ENCODE measurements around the gene LEMD2.

LEMD2 gene

DNA sequence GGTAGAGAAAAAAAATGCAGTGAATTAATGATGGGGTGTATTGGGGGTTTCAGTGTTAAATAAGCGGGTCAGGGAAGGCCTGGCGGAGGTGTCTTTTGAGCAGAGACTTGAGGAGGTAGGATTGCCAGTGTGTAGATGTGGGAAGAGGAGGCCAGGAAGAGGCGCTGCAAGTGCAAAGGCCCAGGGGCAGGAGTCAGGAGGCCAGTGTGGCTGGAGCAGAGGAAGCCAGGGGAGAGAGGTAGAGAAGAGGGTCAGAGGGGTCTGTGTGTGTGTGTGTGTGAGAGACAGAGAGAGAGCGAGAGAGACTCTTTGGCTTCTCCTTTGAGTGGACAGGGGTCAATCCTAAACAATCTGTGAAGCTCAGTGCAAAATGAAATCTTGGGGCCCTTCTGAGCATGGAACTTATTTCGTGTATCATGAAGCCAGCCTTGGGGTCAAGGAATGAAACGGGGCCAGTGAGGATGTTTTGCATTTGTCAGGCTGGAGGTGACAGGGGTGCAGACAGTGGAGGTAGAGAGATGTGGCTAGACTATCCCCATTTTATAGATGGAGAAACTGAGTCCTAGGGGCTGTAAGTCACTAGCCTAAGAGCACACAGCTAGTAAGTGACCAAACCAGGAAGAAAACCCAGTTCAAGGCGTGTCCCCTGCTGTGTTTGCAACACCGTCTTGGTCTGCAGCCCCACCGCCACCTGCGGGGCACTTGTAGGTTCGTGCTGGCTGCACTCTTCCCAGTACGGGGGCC lies 32.5 kb downstream of the LEMD2 start:
- DNase-seq (ENCODE audit: low read depth) = no peak

DNA sequence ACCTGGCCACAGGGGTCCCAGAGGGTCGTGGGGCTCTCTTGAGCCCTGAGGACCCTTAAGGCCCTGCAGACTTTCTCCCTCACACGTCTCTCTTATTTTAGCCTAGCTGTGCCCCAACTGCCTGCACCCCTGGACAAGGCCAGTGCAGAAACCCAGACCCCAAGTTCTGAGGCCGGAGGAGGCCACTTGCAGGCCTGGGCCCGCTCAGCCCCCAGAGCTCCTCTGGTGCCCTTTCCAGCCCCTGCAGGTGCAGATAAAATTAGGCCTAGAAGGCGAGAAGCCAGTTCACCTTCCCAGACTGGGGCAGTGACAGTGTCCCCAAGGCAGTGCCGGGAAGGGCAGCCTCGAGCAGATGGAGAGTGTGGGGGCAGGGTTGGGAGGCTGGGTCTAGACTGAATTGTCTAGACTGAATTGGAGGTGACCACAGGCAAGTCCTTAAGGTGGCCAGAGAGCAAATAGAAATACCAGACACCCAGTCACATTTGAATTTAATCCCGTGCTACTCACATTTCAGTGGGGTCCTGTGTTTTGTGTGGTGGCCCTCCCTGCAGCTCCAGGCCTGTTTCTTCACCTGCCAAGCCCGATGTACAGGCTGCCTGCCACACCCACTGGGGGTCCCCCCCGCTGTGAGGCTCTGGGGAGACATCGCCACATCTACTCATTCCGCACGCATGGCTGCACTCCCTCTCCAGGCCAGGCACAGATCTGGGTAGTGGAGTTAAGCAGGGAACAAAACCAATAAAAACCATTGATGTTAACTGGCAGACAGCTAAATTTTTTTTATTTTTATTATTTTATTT lies 33.7 kb downstream of the LEMD2 start:
- no peak for DNase-seq (ENCODE audit: low read depth)

DNA sequence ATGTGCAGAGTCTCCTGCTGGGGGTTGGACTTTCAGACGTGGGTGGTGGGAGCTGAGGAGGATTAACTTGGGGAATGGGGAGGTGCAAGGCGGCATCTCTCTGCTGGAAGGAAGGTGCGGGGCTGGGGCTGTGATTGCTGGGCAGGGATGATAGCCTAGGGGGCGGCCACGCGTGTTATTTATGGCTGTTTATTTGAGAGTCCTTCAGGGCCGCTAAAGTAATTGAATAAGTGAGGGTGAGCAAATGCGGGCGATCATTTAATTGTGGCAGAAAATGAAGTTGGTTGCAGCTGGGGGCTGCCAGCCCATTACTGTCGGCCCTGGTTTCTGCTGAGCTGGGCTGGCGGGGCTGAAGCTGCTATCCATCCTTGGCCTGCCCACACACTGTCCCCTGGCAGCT lies 34.7 kb downstream of the LEMD2 start:
- DNase-seq (ENCODE audit: low read depth) = no peak

DNA sequence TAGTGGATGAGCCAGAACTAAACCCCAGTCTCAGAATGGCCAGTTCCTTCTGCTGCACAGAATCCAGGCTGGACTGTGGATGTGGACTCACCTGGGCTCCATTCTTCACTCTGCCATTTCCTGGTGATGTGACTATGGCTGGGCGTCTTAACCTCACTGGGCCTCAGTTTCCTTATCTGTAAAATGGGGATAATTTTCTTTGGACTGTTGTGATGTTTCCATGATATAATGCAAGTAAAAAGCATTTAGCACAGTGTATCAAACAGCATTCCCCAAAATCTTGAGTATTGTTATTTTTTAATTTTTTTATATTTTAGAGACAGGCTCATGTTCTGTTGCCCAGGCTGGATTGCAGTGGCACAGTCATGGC lies 36.3 kb downstream of the LEMD2 start:
- no peak for DNase-seq (ENCODE audit: low read depth)

DNA sequence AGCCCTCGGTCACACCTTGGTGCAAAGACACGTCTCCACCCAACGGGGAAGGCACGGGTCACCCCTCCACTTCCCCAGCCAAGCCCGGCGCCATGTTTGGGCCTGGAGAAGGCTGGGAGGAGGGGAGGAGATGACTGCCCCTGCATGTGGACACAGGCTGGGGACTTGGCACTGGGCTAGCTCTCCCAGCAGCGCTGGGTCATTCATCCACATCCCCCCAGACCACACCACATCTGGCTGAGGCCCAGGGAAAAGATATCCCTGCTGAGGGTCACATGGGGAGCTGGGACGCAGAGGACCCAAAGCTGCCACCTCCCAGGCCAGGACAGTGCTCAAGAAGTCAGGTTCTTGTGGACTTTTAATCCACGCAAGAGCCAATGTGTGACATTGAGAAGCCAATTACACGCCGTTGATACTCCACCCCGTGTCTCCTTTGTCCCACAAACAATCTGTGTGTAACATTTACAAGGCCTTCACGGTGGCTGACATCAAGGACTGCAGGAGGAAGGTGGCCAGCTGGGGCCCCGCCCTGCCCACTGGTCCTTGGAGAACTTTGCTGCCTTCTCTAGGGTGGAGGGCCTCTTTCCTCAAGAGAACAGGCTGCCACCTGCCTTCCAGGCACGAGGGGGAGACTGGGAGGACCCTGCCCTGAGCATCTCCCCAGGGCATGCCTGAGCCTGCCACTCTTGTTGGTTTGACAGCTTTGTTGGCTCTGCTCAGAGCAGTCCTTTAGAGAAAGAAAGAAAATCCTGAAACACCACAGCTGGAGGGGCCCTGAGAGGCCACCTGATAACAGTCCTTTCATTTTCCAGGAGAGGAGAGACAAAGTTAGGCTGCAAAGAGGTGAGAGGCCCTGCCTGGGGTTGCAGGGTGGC lies 36.9 kb downstream of the LEMD2 start:
- DNase-seq (ENCODE audit: low read depth) = no peak

DNA sequence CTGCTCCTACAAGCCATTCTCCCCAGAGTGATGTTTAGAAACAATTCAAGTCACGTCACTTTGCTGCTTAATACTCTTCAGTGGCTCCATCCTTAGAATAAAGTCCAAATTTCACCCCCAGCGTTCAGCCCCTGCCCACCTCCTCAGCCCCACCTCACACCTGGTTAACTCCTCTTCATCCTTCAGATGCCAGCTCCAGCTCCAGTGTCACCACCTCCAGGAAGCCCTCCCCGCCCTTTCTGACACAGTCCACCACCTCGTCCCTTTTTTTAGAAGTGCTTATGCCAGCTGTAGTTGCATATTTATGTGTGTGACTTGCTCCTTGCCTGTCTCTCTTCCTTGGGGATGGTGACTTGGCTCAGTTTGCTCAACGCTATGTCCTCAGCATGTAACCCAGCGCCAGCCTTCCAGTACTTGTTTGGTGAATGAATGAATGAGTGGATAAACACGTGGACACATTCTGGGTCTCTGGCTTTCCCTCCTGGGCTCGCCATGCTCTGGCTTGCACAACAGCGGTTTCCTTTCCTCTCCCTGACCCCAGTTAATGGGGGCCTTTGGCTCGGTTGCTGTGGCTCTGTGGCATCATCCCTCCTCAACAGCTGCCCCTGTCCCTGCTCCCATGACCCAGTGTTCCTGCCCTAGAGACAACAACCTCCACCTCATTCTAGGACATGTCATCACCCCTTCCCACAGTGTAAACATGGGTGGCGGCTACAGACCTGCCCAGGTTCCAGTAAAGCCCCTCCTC lies 38.5 kb downstream of the LEMD2 start:
- no peak for DNase-seq (ENCODE audit: low read depth)

DNA sequence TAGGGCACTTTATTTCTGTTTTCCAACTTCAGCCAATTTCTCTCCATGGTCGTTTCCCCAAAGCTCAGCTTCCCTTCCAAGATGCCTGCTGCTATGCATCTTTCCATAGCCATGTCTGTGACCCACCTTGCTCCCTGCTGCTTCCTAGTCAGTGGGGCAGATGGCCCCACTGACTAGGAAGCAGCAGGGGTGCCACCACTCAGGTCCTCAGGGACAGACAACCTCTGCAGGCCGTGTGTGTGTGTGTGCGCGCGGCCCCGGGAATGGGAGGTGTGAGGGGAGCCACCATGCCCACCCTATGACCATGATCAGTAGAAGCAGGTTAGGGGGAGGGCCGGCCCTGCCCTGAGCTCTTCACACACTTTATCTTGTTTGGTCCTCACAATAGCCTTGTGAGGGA lies 39.5 kb downstream of the LEMD2 start:
- no peak for DNase-seq (ENCODE audit: low read depth)

DNA sequence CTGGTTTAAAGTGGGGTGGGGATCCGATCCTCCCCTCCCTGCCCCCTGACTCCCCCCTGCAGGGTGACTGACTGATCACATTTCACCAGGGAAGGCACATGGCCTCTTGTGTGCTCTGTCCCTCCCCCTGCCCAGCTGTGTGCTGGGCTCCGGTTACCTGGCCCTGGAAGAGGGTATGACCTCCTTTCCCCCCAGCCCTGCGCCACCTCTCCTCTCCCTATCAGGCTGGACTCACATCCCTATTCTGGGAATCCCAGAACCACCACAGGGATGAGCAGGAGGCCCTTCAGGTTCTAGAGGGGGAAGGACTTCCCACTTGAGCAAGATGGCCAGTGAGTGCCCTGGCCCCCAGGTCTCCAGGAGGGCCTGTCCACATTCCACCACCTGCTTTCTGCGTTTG lies 40.1 kb downstream of the LEMD2 start:
- no peak for DNase-seq (ENCODE audit: low read depth)

DNA sequence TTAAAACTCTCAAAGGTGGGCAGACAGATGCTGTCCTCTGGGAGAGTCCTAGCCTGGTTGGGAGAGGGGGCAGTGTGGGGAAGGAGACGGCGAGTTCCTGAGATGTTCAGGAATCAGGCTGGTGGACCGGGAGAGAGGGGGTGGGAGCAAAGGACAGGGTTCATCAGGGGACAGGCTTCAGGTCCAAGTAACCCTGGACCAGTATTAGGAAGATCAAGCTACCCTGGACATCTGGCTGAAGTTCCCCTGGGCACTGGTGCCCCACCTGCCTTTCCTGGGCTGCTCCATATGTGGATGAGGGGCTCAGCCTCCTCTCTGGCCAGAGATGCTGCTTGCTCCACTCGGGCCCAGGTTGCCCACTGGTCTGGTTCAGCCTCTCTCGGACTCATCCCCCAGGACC lies 41.1 kb downstream of the LEMD2 start:
- DNase-seq (ENCODE audit: low read depth) = no peak

DNA sequence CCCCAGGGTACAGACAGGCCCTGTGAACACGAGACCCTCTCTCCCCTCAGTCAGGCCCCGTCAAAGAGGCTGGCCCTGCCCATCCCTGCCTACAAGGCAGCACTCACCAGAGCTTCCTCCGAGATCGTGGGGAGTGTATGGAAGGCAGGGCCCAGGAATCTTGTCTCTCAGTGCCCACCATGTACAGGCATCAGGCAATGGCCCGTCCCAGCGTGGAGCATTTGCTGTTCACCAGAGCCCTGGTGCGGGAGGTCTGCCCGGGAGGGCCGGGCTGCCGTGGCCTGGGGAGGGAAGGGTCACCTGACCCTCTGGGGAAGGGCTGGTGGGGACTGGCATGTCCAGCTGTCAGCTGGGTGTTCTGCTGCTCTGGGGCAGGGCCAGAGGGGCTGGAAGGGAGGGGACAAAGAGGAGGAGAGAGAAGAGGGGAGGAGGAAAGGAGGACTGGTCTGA lies 42.3 kb downstream of the LEMD2 start, which contains the start of gene IP6K3:
TSS of gene IP6K3 (minus strand) at position 255 of the 450 bp plus-strand sequence. CDS start 11,429 bp downstream, outside the sequence.
- DNase-seq (ENCODE audit: low read depth) = no peak

DNA sequence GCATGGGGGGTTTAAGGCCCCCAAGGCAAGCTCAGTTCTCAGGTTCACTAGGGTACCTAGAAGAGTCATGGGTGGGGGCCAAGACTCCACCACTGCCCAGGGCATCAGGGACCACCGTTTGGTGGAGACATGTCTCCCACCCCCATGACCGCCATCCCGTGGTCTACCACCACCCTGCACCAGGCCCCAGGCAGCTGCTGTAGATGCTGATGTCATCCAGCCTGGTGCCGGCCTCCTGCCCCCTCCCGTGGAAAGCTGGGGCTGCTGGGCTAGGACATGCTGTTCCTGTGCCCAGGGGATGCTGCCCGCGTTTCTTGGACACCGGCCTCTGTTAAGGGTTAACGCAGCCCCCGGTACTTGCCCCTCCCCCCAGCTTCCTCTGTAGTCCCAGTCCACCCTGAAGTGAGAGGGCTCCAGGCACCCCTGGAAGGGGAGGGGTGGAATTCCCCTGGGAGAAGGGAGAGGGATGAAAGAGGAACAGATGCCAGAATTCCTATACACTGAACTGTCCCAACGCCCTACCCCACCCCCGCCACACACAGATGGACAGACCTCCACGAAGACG lies 42.8 kb downstream of the LEMD2 start:
- DNase-seq (ENCODE audit: low read depth) = peak; percentile 72

DNA sequence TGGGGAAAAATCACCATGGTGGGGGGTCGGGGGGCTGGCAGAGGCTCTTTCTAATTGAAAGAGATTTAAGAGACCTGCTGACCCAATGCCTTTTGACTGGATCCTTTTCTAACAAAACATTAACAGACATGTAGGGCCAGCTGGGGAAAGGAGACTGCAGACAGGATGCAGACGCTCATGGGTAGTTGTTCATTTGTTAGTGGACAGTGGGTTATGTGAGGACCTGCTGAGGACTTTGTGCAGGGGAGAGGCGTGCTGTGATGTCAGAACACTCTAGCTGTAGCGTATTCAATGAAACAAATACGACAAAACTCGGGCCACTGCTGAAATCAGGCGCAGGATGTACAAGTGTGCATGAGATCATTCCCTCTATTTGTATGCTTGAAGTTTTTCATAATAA lies 43.4 kb downstream of the LEMD2 start:
- no peak for DNase-seq (ENCODE audit: low read depth)

DNA sequence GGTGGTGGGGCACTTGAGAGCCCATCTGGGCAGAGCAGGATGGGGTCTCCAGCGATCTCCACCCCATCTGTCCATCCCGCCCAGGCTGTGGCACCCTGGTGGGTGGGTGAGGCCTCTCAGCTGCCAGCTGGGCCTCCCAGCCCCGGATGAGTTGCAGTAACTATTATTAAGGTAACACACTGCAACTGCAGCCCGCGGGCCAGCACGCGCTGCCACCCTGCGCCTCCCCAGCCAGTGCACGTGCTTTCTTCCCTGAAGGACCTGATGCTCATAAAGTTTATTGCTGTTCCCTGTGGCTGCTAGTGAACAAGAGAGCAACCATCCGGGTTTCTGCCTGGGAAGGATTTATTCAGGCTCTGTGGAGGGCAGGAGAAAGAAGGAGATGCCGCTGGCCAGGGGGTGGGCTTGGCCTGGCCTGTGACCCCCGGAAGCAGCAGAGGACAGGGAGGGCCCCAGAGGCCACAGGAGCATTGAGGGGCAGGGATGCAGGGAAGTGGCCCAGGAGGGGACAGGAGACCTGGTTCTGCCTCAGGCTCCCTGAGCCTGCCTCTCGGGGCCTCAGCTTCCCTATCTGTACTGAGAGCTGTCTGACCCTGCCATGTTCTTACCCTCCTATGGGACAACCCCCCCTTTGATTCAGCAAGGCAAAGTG lies 43.9 kb downstream of the LEMD2 start:
- no peak for DNase-seq (ENCODE audit: low read depth)

DNA sequence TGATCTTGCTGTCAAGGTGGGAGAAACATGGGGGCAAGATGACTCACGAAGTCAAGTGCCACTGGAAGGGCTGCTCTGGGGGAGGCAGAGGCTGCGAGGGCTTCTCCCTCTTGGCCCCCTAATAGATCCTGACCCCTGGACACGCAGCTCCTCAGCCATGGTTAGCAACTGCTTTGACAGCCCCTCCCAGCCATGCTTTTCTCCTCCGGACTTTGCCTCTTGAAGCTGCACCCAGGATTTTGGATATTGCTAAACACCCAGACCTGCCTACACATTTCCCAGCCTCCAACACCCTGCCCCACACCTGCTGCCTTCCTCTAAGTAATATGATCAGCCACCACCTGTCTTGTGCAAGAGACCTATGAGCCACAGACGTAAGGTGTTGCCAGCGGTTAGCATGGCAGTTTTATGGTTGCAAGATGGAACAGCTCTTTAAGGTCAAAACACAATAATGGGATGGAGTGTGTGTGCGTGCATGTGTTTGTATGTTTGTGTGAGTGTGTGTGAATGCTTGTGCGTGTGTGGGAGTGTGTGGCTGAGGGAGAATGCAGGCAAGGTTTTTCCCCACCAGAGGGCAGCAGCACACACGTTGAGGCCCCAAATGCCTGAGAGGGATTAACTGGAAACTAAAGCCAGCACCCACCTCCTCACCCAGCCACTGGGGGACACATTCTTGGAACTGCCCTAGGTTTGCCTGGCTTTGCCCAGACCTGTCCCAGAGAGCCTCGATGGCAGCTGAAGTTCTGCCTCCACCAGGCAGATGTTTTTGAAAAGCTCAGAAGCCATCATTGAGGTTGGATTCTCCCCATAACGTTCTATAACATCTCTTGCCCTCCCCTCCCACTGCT lies 44.7 kb downstream of the LEMD2 start:
- peak; percentile 80 for DNase-seq (ENCODE audit: low read depth)

DNA sequence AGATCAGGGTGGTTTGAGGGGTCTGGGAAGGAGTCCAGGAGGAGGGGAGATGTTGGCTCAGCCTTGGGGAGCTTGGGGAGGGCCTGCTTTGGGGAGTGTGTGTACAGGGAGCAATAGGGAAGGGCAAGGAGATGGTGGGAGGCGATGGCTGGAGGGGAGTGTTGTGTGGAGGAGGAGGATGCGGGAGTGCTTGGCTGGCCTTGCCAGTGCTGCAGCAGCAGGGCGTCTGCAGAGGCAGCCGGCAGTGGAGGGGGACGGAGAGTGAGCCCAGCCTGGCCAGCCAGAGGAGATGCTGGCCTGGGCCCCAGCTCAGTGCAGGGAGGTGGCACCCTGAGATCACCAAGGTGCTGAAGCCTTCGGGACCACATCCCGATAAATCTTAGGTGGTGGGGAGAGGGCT lies 46.1 kb downstream of the LEMD2 start:
- DNase-seq (ENCODE audit: low read depth) = no peak

DNA sequence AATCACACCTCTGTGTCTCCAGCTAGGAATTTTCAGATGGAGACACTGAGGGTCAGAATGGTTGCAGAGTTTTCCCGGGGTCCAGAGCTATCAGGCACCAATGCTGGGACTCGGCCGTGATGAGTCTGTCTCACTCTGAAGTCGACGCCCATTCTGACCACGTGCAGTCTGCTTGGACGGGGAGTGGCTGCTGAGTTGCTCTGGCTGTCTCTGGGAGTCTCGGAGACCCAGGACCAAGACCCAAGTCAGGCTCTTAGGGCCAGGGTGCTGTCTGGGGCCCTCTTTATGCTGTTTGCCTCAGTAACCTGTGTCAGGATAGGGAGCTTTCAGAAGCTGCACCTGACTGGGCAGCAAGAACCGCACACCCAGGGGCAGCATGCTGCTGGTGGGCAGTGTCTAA lies 46.8 kb downstream of the LEMD2 start:
- peak; percentile 24 for DNase-seq (ENCODE audit: low read depth)

DNA sequence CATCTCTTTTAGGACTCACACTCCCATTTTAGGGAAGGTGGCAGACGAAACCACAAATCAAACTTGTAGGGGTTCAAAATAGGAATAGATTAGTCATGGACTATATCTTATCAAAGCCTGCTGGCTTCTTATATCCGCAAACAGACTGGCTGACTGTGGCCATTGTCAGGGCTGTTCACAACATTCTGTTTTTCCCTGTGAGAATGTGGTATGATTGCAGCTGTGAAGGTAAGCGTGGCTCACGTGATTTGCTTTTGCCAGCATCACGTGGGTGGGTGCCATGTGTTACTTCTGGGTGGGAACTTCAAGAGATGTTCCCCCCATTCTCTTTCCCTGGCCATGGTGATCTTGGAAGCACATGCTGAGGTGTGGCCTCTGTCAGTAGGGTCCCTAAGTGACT lies 48.1 kb downstream of the LEMD2 start:
- DNase-seq (ENCODE audit: low read depth) = no peak

DNA sequence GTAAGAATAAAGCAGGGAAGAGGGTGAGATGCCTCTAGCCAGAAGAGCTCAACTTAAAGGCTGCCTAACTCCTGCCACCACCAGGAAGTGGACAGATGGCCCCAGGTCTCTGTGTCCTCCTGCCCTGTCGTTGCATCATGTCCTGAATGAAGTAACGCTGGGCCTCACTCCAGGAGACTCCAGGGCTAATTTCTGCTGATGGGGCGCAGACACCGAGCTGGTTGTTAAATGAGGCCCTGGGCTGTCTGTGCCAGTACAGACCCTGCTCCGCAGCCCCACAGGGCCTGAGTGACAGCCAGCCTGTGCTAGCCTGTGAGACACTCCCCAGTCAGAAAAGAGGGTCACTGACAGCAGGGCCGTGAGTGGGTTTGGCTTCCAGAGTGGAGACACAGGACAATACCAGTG lies 48.7 kb downstream of the LEMD2 start:
- DNase-seq (ENCODE audit: low read depth) = no peak

DNA sequence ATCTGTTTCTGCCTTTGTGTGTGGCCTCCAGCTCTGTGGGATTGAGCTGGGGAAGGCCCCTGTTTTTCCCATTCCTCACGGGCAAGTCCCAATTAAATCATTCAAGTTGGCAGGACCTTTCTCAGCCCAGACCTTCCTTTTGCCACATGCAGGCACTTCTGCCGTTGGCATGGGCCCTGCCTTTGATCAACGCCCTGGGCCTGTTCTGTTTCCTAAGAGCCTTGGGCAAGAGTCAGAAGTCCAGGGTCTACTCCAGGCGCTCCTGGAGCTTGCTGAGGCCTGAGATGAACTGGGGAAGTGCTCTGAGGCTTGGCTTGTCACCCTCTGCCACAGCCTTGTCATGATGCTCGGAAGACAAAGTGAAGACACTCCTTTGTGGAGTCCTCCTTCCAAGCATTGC lies 49.4 kb downstream of the LEMD2 start:
- no peak for DNase-seq (ENCODE audit: low read depth)

DNA sequence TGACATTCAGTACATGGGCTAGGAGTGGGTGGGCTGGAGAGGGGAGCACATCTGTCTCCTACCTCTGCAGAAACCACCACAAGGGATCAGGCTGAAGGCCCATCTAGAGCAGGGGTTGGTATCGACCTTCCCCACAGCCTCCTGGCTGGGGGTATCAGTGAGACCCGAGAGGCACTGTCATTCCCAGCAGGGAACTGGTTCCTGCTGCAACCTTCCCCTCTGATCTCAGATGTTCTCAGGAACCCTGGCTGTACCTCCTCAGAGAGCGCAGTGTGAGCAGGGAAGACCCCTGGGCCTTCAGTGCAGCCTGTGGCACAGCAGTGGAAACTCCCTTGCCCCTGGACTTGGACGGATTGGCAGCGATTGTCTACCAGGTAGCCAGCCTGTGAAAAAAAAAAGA lies 50.1 kb downstream of the LEMD2 start:
- DNase-seq (ENCODE audit: low read depth) = no peak
